ENCODE measurements around the gene ANXA2R. TPM values are rescaled to one million over a fixed set of nuclear protein-coding genes. Genes with fewer than 3 reads are reported as not detected.

The ANXA2R gene
- total and polyA plus RNA-seq, 2 of the 13 experiments (the other 11 are each of a cell fraction or from before 2014, with no cell fraction given), result 0.95 to 1.3 TPM

- no peak; the same call in 1 of the 2 replicates for TF ChIP-seq ZBTB26 (CRISPR knock-in tag; IDR thresholded peaks at IDR 0.05; ENCODE audit: borderline replicate concordance)
- no peak for TF ChIP-seq ARNTL (CRISPR knock-in tag; IDR thresholded peaks at IDR 0.05)
- 0 out of 2 replicates have a peak, but pooled peaks have one; percentile 20 for TF ChIP-seq FOSL2 (CRISPR knock-in tag; IDR thresholded peaks at IDR 0.05)
- TF ChIP-seq SAP130 (CRISPR knock-in tag; IDR thresholded peaks at IDR 0.05; ENCODE audit: low read depth), result peak; percentile 73; the same call in 1 of the 2 replicates
- peak; percentile 18; the same call in 1 of the 3 replicates for TF ChIP-seq MXI1 (IDR thresholded peaks at IDR 0.05; ENCODE audit: borderline replicate concordance, low read depth, low read length)
- no peak for TF ChIP-seq GPBP1L1 (CRISPR knock-in tag; IDR thresholded peaks at IDR 0.05)
- TF ChIP-seq, protein P1, sequence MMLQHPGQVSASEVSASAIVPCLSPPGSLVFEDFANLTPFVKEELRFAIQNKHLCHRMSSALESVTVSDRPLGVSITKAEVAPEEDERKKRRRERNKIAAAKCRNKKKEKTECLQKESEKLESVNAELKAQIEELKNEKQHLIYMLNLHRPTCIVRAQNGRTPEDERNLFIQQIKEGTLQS (CRISPR knock-in tag; IDR thresholded peaks at IDR 0.05), result no peak
- TF ChIP-seq ZSCAN21 (CRISPR knock-in tag; IDR thresholded peaks at IDR 0.05; ENCODE audit: borderline replicate concordance), result no peak
- peak; percentile 77 for TF ChIP-seq SALL2 (CRISPR knock-in tag; IDR thresholded peaks at IDR 0.05)
- peak; percentile 48 for TF ChIP-seq GATAD2A (CRISPR knock-in tag; IDR thresholded peaks at IDR 0.05)
- TF ChIP-seq AKNA (CRISPR knock-in tag; IDR thresholded peaks at IDR 0.05; ENCODE audit: borderline replicate concordance), result 0 out of 2 replicates have a peak, but pooled peaks have one; percentile 19
- TF ChIP-seq SIN3A (IDR thresholded peaks at IDR 0.05; ENCODE audit: borderline replicate concordance, low read depth, low read length), result 0 out of 2 replicates have a peak, but pooled peaks have one; percentile 27
- TF ChIP-seq CBX2 (IDR thresholded peaks at IDR 0.05; ENCODE audit: low read depth, low read length), result no peak
- TF ChIP-seq CBX2 (CRISPR knock-in tag; IDR thresholded peaks at IDR 0.05; ENCODE audit: low read depth), result no peak
- TF ChIP-seq RFXAP (CRISPR knock-in tag; IDR thresholded peaks at IDR 0.05; ENCODE audit: borderline replicate concordance), result no peak
- no peak for TF ChIP-seq TGIF2 (CRISPR knock-in tag; IDR thresholded peaks at IDR 0.05)
- no peak for TF ChIP-seq SKIL (CRISPR knock-in tag; IDR thresholded peaks at IDR 0.05; ENCODE audit: borderline replicate concordance)
- TF ChIP-seq CBX5 (CRISPR knock-in tag; IDR thresholded peaks at IDR 0.05; ENCODE audit: borderline replicate concordance), result no peak
- 0 out of 2 replicates have a peak, but pooled peaks have one; percentile 22 for TF ChIP-seq ZFP90 (CRISPR knock-in tag; IDR thresholded peaks at IDR 0.05; ENCODE audit: borderline replicate concordance)
Observed at GRCh38 chr5:42994555-42995359, 45.4 kb downstream of the ANXA2R start (continued).
